K562 (cell line): ENCODE measurements around the gene EEFSEC. TPM values are rescaled to one million over a fixed set of nuclear protein-coding genes. Genes with fewer than 3 reads are reported as not detected.

Experiments used
- FOXJ2 ChIP-seq: fragments of 200-800 bp; sonication (Bioruptor generic); IDR thresholded peaks from 2 replicates; pipeline ENCODE4 v1.6.1; 2016; ENCODE audit warnings: missing genetic modification characterization, missing compliant biosample characterization
- MCM3 ChIP-seq: fragments of 450-650 bp; IDR thresholded peaks from 2 replicates; pipeline ENCODE4 v1.6.1; 2016
- MTA2 ChIP-seq: fragments of 450-650 bp; IDR thresholded peaks from 2 replicates; pipeline ENCODE4 v1.6.1; 2016; ENCODE audit warnings: low read depth
- MXI1 ChIP-seq: IDR thresholded peaks from 2 replicates; pipeline ENCODE4 v1.6.1; 2011; ENCODE audit warnings: low read depth, mild to moderate bottlenecking, improper control_type of control experiment, low read length
- PHTF2 ChIP-seq: fragments of 250-450 bp; sonication (Bioruptor Pico); IDR thresholded peaks from 2 replicates; pipeline ENCODE4 v1.5.0; 2021; ENCODE audit warnings: mild to moderate bottlenecking
- POLR2G ChIP-seq: fragments of 200-400 bp; formaldehyde crosslinking; IDR thresholded peaks from 2 replicates; pipeline ENCODE4 v1.6.1; 2017; ENCODE audit warnings: low read depth, mild to moderate bottlenecking, antibody characterized with exemption, low read length, moderate library complexity
- ZBTB17 ChIP-seq: fragments of 450-650 bp; formaldehyde crosslinking; IDR thresholded peaks from 2 replicates; pipeline ENCODE4 v1.4.0; 2020; ENCODE audit warnings: mild to moderate bottlenecking
- ZBTB49 ChIP-seq: sonication (generic); formaldehyde crosslinking; IDR thresholded peaks from 2 replicates; pipeline ENCODE4 v1.8.0; 2022; ENCODE audit warnings: missing genetic modification reagents, mild to moderate bottlenecking, borderline replicate concordance
- ZC3H8 ChIP-seq: fragments of 450-650 bp; IDR thresholded peaks from 2 replicates; pipeline ENCODE4 v1.6.1; 2017
- ZFP91 ChIP-seq: sonication (generic); formaldehyde crosslinking; IDR thresholded peaks from 2 replicates; pipeline ENCODE4 v1.8.0; 2022; ENCODE audit warnings: mild to moderate bottlenecking, missing genetic modification reagents
- ZSCAN29 ChIP-seq: fragments of 450-650 bp; IDR thresholded peaks from 2 replicates; pipeline ENCODE4 v1.6.1; 2017
- polyA plus RNA-seq, 8 experiments: library from polyadenylated mRNA; depleted of rRNA in 4 of 8; stranded (reverse) in 5 of 8; unstranded in 3 of 8; fragments of >200 nt; fragmentation: Nextera tagmentation in 2 of 8; fragmentation: Illumina TruSeq in 1 of 8; extraction: Ambion mirVana in 2 of 8; extraction: Trizol in 1 of 8; gene quantifications; 2 replicates each; pipeline versions ENCODE4 v1.2.1 to v1.2.3, GENCODE V29; 2011 to 2014; ENCODE audit warnings: inconsistent platforms in 1 of 8, missing spikeins in 1 of 8
- total RNA-seq, 7 experiments: library from RNA; depleted of rRNA in 6 of 7; stranded (reverse); fragments of >200 nt in 6 of 7; fragmentation: Illumina TruSeq in 2 of 7; extraction: Trizol in 2 of 7; gene quantifications; 2 replicates each; pipeline versions ENCODE4 v1.2.1 to v1.2.3, GENCODE V29; 2011 to 2021; ENCODE audit warnings: low replicate concordance in 1 of 7

Gene EEFSEC
- total and polyA plus RNA-seq, 9 of the 15 experiments (the other 6 are each of a cell fraction or from before 2014, with no cell fraction given), result 0.35 to 11.8 (median 7.7) TPM

- TF ChIP-seq FOXJ2 (tag) (no peak), ZSCAN29 (no peak), MXI1 (no peak), ZC3H8 (no peak), PHTF2 (no peak), ZBTB17 (no peak), ZBTB49 (CRISPR knock-in tag) (no peak), MCM3 (no peak), MTA2 (no peak), ZFP91 (no peak), POLR2G (no peak)
Observed at GRCh38 chr3:128364808-128365360, 211.6 kb downstream of the EEFSEC start (continued).
